ENCODE results near the gene CAPZA2. TPM values are rescaled to one million over a fixed set of nuclear protein-coding genes. Genes with fewer than 3 reads are reported as not detected.

Gene CAPZA2
- total and polyA plus RNA-seq, 10 of the 15 experiments (the other 5 are each of a cell fraction or from before 2014, with no cell fraction given) = 50.0 to 379 (median 117) TPM

- no peak overlapping the region for H3K27ac ChIP-seq (ENCODE audit: control insufficient read depth, insufficient read depth)
- no peak for DNase-seq (ENCODE audit: low read depth, low spot score)
- no TSS peak for BruUV-seq (replicated peaks)
- peak overlapping the region; percentile 35; the same call in 1 of the 2 replicates for H3K4me2 ChIP-seq (ENCODE audit: control insufficient read depth, insufficient read depth)
- no peaks in the 10 kb centered on the region for H4K20me1 ChIP-seq (ENCODE audit: control insufficient read depth, insufficient read depth)
- H3K4me1 ChIP-seq (ENCODE audit: control insufficient read depth, insufficient read depth, low read length) = no peaks in the 10 kb centered on the region
- no peak overlapping the region for H2AFZ ChIP-seq (ENCODE audit: control insufficient read depth, low read depth, low read length)
- RAD21 ChIA-PET (ENCODE audit: unreplicated experiment) = no interaction called here
- 87% methylated on average over 6 of the region's 6 CpGs for WGBS (ENCODE audit: insufficient coverage, insufficient replicate concordance, low lambda C conversion rate, missing lambda C conversion rate)
- H3K4me3 ChIP-seq = no peak overlapping the region
- no peaks in the 10 kb centered on the region; the same call in 2 of the 3 replicates for H3K9me3 ChIP-seq (replicated peaks; ENCODE audit: control insufficient read depth, insufficient read depth, low read length)
- FAIRE-seq = no peak
- SMC1A ChIA-PET (ENCODE audit: uncharacterized antibody, unreplicated experiment) = interaction anchor here (1.3 to 1.8 kb wide), 3 partner anchors 8 to 12 kb away, joined by 3 to 4 read pairs (median 4); no protein-coding TSS in a partner anchor
- H3K9ac ChIP-seq (ENCODE audit: control insufficient read depth, insufficient read depth, low read length) = no peak overlapping the region
- H3K27me3 ChIP-seq (replicated peaks in 1 of 2; ENCODE audit: control insufficient read depth in 2 of 2, insufficient read depth in 2 of 2, low read length in 1 of 2) = no peaks in the 10 kb centered on the region
- POLR2A ChIA-PET = no interaction called here
- peaks cover 0 to 12% of the 10 kb centered on the region in 2 experiments; a peak in 2 of 4 replicates for H3K36me3 ChIP-seq (ENCODE audit: control insufficient read depth in 2 of 2, insufficient read depth in 2 of 2, low read length in 1 of 2)
- ATAC-seq = 0 out of 3 replicates have a peak, but pooled peaks have one; percentile 10
- peaks cover 93% of the 10 kb centered on the region for H3K79me2 ChIP-seq (ENCODE audit: control insufficient read depth, insufficient read depth, low read length)
- CTCF ChIA-PET = no interaction called here
- in situ Hi-C loops (cut with MboI) = no loop called here
- intact Hi-C loops (cut with micrococcal nuclease; ENCODE audit: unreplicated experiment) = loop anchor here (2.0 kb wide), 1 partner anchor 78 kb away; no protein-coding TSS in a partner anchor
- TF ChIP-seq SUZ12 (IDR thresholded peaks at IDR 0.05; ENCODE audit: unreplicated experiment) (no peak), HDGF (IDR thresholded peaks at IDR 0.05) (no peak), LARP7 (IDR thresholded peaks at IDR 0.05) (no peak), ZZZ3 (IDR thresholded peaks at IDR 0.05; ENCODE audit: control insufficient read depth, insufficient read length, low read depth) (no peak), FOS (IDR thresholded peaks at IDR 0.05; ENCODE audit: borderline replicate concordance, extremely low read depth, insufficient read length) (no peak), RAD51 (IDR thresholded peaks at IDR 0.05) (no peak), TCF12 (IDR thresholded peaks at IDR 0.05; ENCODE audit: low read depth, low read length) (no peak), TCF3 (IDR thresholded peaks at IDR 0.05; ENCODE audit: borderline replicate concordance, insufficient read depth, low read depth, low read length) (no peak), POLR2A (IDR thresholded peaks at IDR 0.05; ENCODE audit: low read depth, low read length) (no peak), IRF4 (IDR thresholded peaks at IDR 0.05; ENCODE audit: low read depth, low read length) (no peak), RFX5 (IDR thresholded peaks at IDR 0.05; ENCODE audit: low read depth, low read length) (no peak), TARDBP (IDR thresholded peaks at IDR 0.05; ENCODE audit: borderline replicate concordance) (no peak), HSF1 (IDR thresholded peaks at IDR 0.05; ENCODE audit: low read depth, low read length) (no peak), GATAD2B (conservative IDR thresholded peaks at IDR 0.05; ENCODE audit: low read depth) (no peak), JUND (IDR thresholded peaks at IDR 0.05; ENCODE audit: low read depth, low read length) (no peak), ZNF687 (IDR thresholded peaks at IDR 0.05) (no peak), IKZF1 (conservative IDR thresholded peaks at IDR 0.05) (no peak)
Observed at GRCh38 chr7:116871061-116871700, 8.8 kb downstream of the CAPZA2 start.

All from GM12878 (cell line).